Stomach (tissue), 4 donors: ENCODE measurements around the gene TPCN1.

Source experiments
- CTCF ChIP-seq, 7 experiments: fragments of 450-650 bp in 4 of 7; fragments of 200-600 bp in 3 of 7; sonication (generic) in 3 of 7; IDR thresholded peaks; one replicate each; pipeline ENCODE4 v1.5.1; 2016 to 2019; ENCODE audit warnings: antibody characterized with exemption in 7 of 7, control low read depth in 2 of 7, mild to moderate bottlenecking in 1 of 7
- EP300 ChIP-seq: sonication (generic); formaldehyde crosslinking; IDR thresholded peaks from one replicate; pipeline ENCODE4 v1.6.1; 2017; ENCODE audit warnings: antibody characterized with exemption
- POLR2A ChIP-seq, 4 donors: fragments of 450-650 bp; IDR thresholded peaks; one replicate each; pipeline ENCODE4 v1.6.1; 2016; ENCODE audit warnings: antibody characterized with exemption in 4 of 4, control low read depth in 2 of 4, mild to moderate bottlenecking in 1 of 4, moderate library complexity in 1 of 4
- POLR2AphosphoS5 ChIP-seq, 3 donors: sonication (generic); formaldehyde crosslinking; IDR thresholded peaks; one replicate each; pipeline ENCODE4 v1.6.1; 2016; ENCODE audit warnings: antibody characterized with exemption in 3 of 3

- no peak for TF ChIP-seq POLR2AphosphoS5 (IDR thresholded peaks at IDR 0.05)
- no peak for TF ChIP-seq CTCF (IDR thresholded peaks at IDR 0.05)
- no peak for TF ChIP-seq POLR2A (IDR thresholded peaks at IDR 0.05)
- TF ChIP-seq EP300, result no peak
Observed at GRCh38 chr12:113268621-113269020, 47.4 kb downstream of the TPCN1 start.
